Mesodermal cell (in vitro differentiated cells): ENCODE data around the gene FOXK1.
"Not testable (repeated sequence)": the region's sequence is repeated elsewhere in the genome, so short reads cannot be mapped to it uniquely, and the experiment has no call there.

ENCODE experiments used
- H3K27ac ChIP-seq: 2 replicates; pipeline ENCODE4 v1.7.0; 2013; ENCODE audit warnings: mild to moderate bottlenecking, low read depth, low read length, moderate library complexity; ENCODE audit not compliant: severe bottlenecking
- H3K36me3 ChIP-seq: 2 replicates; pipeline ENCODE4 v1.7.1; 2013; ENCODE audit warnings: mild to moderate bottlenecking, low read length, moderate library complexity; ENCODE audit not compliant: control insufficient read depth, insufficient read depth
- H3K4me1 ChIP-seq: one replicate; pipeline ENCODE4 v1.7.1; 2013; ENCODE audit warnings: mild to moderate bottlenecking, low read length; ENCODE audit not compliant: insufficient read depth, control insufficient read depth, poor library complexity, severe bottlenecking
- H3K4me3 ChIP-seq: 2 replicates; pipeline ENCODE4 v1.7.0; 2013; ENCODE audit warnings: low read length, control low read depth, mild to moderate bottlenecking; ENCODE audit not compliant: insufficient read depth, poor library complexity, severe bottlenecking; ENCODE audit errors: extremely low read depth
- H3K9me3 ChIP-seq: 2 replicates; pipeline ENCODE4 v1.7.1; 2013; ENCODE audit warnings: mild to moderate bottlenecking, low read length, moderate library complexity; ENCODE audit not compliant: control insufficient read depth
- WGBS, 2 experiments: methylation state at CpG; one replicate each; pipeline ENCODE4 v1.1.5; 2013; ENCODE audit warnings: missing lambda C conversion rate in 2 of 2; ENCODE audit not compliant: insufficient coverage in 2 of 2; 5-methylcytosine and 5-hydroxymethylcytosine counted together

The FOXK1 gene

DNA sequence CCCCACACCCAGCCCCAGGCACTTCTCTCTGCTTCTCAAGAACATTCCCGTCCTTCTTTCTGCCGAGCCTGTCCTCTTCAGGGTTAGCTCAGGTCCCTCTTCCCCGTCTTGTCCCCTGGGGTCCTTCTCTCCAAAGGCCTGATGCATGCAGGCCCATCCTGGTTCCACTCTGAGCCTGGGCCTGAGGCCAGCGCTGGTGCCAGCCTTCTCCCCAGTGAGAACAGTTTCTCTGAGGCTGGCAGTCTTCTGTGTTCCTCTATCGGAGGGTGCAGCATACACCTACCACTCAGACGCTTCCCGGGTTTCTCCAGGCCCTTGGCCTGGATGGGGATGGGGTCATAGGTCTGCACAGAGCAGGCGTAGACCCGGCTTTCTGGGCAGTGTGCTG lies 108.0 kb downstream of the FOXK1 start:
- H3K27ac ChIP-seq = no peak overlapping the region
- peaks cover 3% of the 10 kb centered on the region for H3K9me3 ChIP-seq
- H3K36me3 ChIP-seq = peaks cover 79% of the 10 kb centered on the region
- H3K4me3 ChIP-seq = no peak overlapping the region
- WGBS, 2 experiments = 94 to 98% methylated on average over 8 of the region's 9 CpGs
- H3K4me1 ChIP-seq = no peaks in the 10 kb centered on the region

DNA sequence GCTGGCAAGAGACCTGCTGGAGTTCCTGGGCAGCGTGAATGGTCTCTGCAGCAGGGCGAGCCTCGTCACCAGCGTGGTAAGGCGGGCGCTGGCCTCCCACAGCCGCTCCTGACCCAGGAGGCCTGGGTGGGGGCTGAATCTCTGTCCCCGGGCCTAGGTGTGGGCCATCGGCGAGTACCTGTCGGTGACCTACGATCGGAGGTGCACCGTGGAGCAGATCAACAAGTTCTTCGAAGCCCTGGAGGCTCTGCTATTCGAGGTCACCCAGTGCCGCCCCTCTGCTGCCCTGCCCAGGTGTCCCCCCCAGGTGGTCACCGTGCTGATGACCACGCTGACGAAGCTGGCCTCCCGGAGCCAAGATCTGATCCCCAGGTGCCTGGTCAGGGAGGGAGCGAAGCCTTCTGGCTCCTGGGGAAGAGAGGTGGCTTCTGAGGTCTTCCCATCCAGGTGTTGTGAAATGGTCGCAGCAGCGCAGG lies 108.5 kb downstream of the FOXK1 start:
- H3K27ac ChIP-seq = no peak overlapping the region
- 97 to 98% methylated on average over 21 to 24 of the region's 24 CpGs for WGBS, 2 experiments
- H3K4me1 ChIP-seq = no peaks in the 10 kb centered on the region
- peaks cover 3% of the 10 kb centered on the region for H3K9me3 ChIP-seq
- peaks cover 77% of the 10 kb centered on the region for H3K36me3 ChIP-seq
- H3K4me3 ChIP-seq = no peak overlapping the region

DNA sequence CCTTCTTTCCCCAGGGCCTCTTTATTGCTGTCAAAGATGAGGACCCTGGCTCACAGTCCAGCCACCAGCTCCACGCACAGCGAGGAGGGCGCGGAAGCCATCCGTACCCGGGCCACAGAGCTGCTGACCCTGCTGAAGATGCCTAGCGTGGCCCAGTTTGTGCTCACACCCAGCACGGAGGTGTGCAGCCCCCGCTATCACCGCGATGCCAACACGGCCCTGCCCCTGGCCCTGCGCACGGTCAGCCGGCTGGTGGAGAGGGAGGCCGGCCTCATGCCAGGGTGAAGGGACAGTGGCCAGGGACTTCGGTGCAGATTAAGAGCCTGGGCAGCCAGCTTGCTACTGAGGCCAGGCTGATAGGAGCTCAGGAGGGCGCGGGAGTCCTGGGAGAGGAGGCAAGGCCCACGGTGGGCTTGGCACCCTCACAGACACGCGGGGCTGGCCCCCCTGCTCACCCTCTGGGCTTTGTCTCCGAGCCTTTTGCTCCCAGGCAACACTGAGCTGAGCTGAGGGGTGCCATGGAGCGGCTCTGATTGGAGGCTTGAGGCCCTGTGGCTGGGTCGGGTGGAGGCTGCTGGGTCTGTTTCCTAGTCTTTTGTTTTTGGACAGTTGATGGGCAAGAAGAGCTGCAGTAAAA lies 109.1 kb downstream of the FOXK1 start:
- no peaks in the 10 kb centered on the region for H3K4me1 ChIP-seq
- 96 to 99% methylated on average over 23 to 25 of the region's 25 CpGs for WGBS, 2 experiments
- peaks cover 73% of the 10 kb centered on the region for H3K36me3 ChIP-seq
- peaks cover 3% of the 10 kb centered on the region for H3K9me3 ChIP-seq
- H3K4me3 ChIP-seq = no peak overlapping the region
- H3K27ac ChIP-seq = no peak overlapping the region

DNA sequence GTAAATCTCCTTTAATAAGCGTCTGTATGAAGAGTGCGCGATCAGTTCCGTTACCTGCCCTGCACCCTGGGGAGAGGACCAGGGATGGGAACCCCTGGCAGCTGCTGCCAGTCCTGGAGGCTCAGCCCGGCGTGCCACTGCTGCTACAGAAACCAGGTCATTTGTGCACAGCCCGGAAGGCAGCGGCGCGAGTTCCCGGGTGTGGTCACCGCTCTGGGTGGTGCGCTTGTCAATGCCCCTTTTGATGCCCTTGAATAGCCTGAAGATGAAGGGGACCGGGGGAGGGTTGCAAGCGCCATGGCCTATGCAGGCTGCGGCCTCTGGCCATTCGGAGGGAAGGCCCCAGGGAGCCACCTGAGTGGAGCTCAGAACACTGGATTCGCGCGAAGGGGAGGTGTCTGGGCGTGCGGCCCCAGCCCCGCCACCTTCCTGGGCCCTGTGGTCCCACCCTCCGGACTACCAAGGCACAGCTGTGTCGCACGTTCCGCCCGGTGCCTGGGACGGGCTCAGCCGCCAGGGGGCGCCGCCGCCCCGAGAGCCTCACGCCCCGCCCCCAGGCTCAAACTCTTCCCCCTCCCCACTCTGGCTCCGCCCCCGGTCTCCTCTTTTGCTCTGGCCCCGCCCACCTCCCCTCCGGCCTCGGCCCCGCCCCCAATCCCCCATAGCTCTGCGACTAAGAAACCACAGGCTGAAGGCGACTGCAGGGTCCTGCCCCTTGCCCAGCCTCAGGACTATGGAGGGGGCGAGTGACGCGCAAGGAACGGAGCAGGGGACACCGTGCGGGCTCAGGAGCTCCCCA lies 109.8 kb downstream of the FOXK1 start:
- Histone ChIP-seq H3K9me3 (peaks cover 3% of the 10 kb centered on the region), H3K27ac (no peak overlapping the region), H3K4me1 (no peaks in the 10 kb centered on the region), H3K36me3 (peaks cover 67% of the 10 kb centered on the region), H3K4me3 (no peak overlapping the region)
- WGBS, 2 experiments = 89 to 91% methylated on average over 38 to 43 of the region's 50 CpGs

DNA sequence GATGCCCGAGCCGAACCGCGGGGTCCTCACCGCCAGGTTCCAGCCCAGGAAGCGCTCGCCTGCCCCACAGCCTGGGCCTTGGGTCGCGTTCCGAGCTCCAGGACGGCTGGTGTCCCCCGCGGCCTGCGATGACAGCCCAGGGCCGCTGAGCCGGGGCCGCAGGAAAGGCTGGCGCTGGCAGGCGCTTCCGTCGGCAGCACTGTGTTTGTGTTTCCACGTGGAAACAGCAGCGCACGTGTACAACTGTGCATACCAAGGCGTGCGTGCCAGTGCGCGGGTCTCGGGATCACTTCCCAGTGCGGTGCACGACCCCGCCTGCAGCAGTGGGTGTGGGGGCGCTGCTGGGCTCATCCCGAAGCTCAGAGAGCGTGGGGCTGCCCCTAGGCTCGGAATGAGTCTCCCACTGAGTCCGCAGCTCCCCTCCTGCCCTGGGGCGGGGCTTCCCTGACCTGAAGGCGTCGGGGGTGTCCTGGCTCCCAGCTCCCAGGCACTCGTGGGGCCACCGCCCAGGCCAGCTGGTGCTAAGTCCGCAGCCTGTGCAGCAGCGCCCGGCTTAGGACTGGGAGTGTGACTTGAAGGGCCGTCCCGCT lies 110.5 kb downstream of the FOXK1 start:
- Histone ChIP-seq H3K4me1 (no peaks in the 10 kb centered on the region), H3K4me3 (no peak overlapping the region), H3K27ac (no peak overlapping the region), H3K36me3 (peaks cover 62% of the 10 kb centered on the region), H3K9me3 (peaks cover 3% of the 10 kb centered on the region)
- 92 to 94% methylated on average over 32 to 47 of the region's 47 CpGs for WGBS, 2 experiments

DNA sequence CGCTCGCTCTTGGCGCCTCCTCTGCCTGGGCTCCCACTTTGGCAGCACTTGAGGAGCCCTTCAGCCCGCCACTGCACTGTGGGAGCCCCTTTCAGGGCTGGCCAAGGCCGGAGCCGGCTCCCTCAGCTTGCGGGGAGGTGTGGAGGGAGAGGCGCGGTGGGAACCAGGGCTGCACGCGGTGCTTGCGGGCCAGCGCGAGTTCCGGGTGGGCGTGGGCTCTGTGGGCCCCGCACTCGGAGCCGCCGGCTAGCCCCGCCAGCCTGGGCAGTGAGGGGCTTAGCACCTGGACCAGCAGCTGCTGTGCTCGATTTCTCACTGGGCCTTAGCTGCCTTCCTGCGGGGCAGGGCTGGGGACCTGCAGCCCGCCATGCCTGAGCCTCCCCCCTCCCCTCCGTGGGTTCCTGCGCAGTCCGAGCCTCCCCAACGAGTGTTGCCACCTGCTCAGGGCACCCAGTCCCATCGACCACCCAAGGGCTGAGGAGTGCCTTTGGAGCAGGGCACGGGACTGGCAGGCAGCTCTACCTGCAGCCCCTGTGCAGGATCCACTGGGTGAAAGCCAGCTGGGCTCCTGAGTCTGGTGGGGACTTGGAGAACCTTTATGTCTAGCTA lies 111.4 kb downstream of the FOXK1 start:
- 97 to 98% methylated on average over 23 to 25 of the region's 30 CpGs for WGBS, 2 experiments
- H3K27ac ChIP-seq, H3K4me3 ChIP-seq, H3K4me1 ChIP-seq, H3K9me3 ChIP-seq: not testable (repeated sequence)
- H3K36me3 ChIP-seq = peaks cover 54% of the 10 kb centered on the region

DNA sequence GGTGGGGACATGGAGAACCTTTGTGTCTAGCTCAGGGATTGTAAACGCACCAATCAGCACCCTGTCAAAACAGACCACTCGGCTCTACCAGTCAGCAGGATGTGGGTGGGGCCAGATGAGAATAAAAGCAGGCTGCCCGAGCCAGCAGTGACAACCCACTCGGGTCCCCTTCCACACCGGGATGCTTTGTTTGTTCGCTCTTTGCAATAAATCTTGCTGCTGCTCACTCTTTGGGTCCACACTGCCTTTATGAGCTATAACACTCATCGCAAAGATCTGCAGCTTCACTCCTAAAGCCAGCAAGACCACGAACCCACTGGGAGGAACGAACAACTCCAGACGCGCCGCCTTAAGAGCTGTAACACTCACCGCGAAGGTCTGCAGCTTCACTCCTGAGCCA lies 112.1 kb downstream of the FOXK1 start:
- H3K36me3 ChIP-seq = peaks cover 49% of the 10 kb centered on the region
- not testable (repeated sequence) for H3K4me3 ChIP-seq, H3K9me3 ChIP-seq, H3K4me1 ChIP-seq, H3K27ac ChIP-seq
- WGBS, 2 experiments = 85 to 99% methylated on average over 6 to 12 of the region's 14 CpGs

DNA sequence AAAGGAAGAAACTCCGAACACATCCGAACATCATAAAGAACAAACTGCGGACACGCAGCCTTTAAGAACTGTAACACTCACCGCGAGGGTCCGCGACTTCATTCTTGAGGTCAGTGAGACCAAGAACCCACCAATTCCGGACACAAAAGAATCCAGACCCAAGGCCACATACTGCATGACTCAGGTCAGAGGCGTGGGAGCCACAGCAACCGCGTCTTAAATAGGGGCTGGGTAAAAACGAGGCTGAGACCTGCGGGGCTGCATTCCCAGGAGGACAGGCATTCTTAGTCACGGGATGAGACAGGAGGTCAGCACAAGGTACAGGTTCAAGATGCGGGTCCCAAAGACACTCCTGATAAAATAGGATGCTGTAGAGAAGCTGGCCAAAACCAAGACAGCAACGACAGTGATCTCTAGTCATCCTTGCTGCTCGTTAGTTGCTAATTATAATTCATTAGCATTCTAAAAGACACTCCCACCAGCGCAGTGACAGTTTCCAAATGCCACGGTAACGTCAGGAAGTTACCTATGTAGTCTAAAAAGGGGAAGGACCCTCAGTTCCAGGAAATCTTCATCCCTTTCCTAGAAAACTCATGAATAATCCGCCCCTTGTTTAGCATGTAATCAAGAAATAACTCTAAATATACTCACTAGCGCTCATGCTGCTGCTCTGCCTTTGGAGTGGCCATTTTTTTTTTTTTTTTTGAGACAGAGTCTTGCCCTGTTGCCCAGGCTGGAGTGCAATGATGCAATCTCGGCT lies 112.7 kb downstream of the FOXK1 start:
- Histone ChIP-seq H3K36me3 (peaks cover 43% of the 10 kb centered on the region), H3K4me1 (no peaks in the 10 kb centered on the region), H3K4me3 (no peak overlapping the region), H3K9me3 (peaks cover 3% of the 10 kb centered on the region), H3K27ac (no peak overlapping the region)
- WGBS, 2 experiments = 86 to 90% methylated on average over 13 to 21 of the region's 24 CpGs

DNA sequence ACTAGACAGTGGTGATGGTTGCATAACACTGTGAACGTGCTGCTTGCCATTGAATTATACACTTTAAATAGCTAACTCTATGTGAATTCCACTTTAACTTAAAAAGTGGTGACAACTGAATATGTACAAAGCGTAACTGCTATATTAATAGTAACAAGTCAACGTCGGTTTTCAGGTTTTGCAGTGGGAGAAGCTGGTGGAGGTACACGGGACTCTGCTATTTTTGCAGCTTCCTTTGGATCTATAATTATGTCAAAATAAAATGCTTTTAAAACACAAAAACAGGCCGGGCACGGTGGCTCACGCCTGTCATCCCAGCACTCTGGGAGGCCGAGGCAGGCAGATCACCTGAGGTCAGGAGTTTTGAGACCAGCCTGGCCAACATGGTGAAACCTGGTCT lies 114.4 kb downstream of the FOXK1 start:
- 94 to 95% methylated on average over 4 to 8 of the region's 9 CpGs for WGBS, 2 experiments
- H3K9me3 ChIP-seq = peaks cover 3% of the 10 kb centered on the region
- no peak overlapping the region for H3K4me3 ChIP-seq
- H3K27ac ChIP-seq = no peak overlapping the region
- no peaks in the 10 kb centered on the region for H3K4me1 ChIP-seq
- H3K36me3 ChIP-seq = peaks cover 32% of the 10 kb centered on the region
